ENCODE measurements around the gene VPS11. TPM values are rescaled to one million over a fixed set of nuclear protein-coding genes. Genes with fewer than 3 reads are reported as not detected.
A peak's percentile ranks its signal among the peaks of the same experiment; 100 is the strongest.
"Not testable (repeated sequence)": the region's sequence is repeated elsewhere in the genome, so short reads cannot be mapped to it uniquely, and the experiment has no call there.

The VPS11 gene
- total RNA-seq, 2 donors from 2014 or later: 41.1 to 49.1 TPM

DNA sequence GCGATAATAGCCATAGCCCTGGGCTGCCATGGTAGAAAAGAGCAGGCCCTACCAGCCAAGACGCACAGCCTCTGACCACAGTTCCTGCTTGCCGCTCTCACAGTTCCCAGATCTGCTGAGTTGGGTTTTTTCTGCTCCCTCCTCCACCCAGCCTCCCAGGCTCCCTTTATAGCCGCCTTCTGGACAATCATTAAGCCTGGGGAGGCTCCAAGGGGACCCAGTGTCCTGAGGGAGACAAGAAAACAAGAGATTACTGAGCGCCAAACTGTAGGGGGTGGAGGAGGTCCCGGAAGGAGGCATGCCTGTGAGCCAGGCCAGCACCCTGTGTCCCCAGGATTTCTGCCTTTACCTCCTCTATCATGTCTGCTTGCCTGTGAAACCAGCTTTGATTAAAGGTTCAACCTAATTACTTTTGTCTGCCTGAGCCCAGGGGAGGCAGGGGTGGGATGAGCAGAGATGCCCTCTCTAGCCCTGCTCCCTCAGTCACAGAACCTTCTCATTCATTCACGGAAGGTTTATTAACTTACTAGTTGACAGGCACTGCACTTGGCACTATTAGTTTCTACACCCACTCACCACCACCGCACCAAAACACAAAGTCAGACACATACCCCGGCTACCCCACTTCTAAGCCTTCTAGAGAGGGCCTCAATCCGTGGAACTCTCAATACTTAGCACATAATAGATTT is 38.1 kb upstream of the VPS11 start:
- H3K27me3 ChIP-seq (replicated peaks; ENCODE audit: insufficient read depth): no peaks in the 10 kb centered on the region
- intact Hi-C loops (cut with DNase I): no loop called here
- no peaks in the 10 kb centered on the region for H3K36me3 ChIP-seq
- H3K4me3 ChIP-seq: peak overlapping the region; percentile 68 to 75
- H3K27ac ChIP-seq: peak overlapping the region; percentile 91 to 93
- H3K9me3 ChIP-seq: no peaks in the 10 kb centered on the region
- TF ChIP-seq POLR2A (IDR thresholded peaks at IDR 0.05): no peak
- TF ChIP-seq POLR2AphosphoS5 (IDR thresholded peaks at IDR 0.05): peak; percentile 75
- TF ChIP-seq, protein P1, sequence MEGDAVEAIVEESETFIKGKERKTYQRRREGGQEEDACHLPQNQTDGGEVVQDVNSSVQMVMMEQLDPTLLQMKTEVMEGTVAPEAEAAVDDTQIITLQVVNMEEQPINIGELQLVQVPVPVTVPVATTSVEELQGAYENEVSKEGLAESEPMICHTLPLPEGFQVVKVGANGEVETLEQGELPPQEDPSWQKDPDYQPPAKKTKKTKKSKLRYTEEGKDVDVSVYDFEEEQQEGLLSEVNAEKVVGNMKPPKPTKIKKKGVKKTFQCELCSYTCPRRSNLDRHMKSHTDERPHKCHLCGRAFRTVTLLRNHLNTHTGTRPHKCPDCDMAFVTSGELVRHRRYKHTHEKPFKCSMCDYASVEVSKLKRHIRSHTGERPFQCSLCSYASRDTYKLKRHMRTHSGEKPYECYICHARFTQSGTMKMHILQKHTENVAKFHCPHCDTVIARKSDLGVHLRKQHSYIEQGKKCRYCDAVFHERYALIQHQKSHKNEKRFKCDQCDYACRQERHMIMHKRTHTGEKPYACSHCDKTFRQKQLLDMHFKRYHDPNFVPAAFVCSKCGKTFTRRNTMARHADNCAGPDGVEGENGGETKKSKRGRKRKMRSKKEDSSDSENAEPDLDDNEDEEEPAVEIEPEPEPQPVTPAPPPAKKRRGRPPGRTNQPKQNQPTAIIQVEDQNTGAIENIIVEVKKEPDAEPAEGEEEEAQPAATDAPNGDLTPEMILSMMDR (IDR thresholded peaks at IDR 0.05): peak in 1 of 4 experiments; percentile 4
- H3K4me1 ChIP-seq (replicated peaks): peaks cover 17% of the 10 kb centered on the region
- WGBS: 45% methylated on average over 10 of the region's 10 CpGs
- peak; percentile 48 for DNase-seq (ENCODE audit: low spot score)

DNA sequence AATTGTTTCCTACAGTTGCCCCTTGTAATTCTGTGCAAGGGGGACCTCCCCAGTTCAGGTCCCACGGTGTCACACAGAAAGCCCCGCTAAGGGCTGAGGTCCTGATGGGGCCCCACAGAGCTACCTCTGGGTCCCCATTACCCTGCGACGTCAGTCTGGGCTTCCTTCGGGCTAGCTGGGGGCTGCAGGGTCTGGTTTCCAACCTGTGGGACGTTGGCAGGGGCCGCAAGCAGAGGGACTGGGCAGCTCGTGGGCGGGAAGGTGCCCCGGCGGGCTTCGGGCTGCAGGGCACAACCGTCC is 37.6 kb upstream of the VPS11 start:
- no peak for DNase-seq (ENCODE audit: low spot score)
- Histone ChIP-seq H3K4me1 (replicated peaks) (peaks cover 17% of the 10 kb centered on the region), H3K9me3 (no peaks in the 10 kb centered on the region), H3K4me3 (peak overlapping the region; percentile 68 to 75), H3K36me3 (no peaks in the 10 kb centered on the region), H3K27ac (peak overlapping the region; percentile 91 to 93), H3K27me3 (replicated peaks; ENCODE audit: insufficient read depth) (no peaks in the 10 kb centered on the region)
- 3% methylated on average over 13 of the region's 13 CpGs for WGBS
- intact Hi-C loops (cut with DNase I): no loop called here
- no peak for TF ChIP-seq POLR2AphosphoS5 (IDR thresholded peaks at IDR 0.05)
- TF ChIP-seq, protein P1 (IDR thresholded peaks at IDR 0.05): no peak
- TF ChIP-seq POLR2A (IDR thresholded peaks at IDR 0.05): no peak

DNA sequence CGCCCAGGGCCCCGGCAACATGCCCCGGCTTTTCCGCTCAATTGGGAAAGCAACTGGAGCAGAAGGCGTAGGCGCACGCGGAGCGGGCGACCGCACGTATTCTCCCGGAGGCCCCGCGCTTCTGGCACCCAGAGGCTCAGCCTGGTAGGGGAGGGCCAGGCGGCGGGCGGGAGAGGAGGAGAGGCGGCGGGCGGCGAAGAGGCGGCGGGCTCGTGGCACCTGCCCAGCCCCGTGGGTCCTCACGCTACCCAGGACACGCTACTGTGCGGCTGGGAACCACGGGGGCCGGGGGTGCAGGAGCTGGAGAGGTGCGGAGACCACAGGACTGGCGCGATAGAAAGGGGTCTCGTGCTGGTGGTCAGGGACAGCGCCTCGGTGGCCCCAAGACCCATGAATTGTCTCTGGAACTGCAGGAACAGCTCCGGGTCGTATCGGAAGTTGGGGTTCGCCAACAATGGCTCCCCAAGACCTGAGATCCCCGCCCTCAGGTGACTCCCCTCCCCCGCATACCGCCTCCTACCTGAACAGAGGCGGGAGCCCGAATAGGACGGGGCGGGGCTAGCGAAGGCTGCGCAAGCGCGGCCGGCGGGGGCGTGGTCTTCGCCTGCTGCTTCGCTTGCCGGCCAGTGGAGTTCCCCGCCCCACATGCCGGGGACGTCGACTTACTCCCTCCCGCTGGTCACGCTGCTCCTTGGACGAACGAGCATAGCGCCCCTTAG is 37.1 kb upstream of the VPS11 start, which contains the start of gene SLC37A4:
TSS of gene SLC37A4 (minus strand) at position 549 of the 719 bp plus-strand sequence.
- H3K4me3 ChIP-seq: peak within 1 kb of the TSS; percentile 68 to 75
- H3K27me3 ChIP-seq (replicated peaks; ENCODE audit: insufficient read depth): no peaks in the 10 kb centered on the region
- intact Hi-C loops (cut with DNase I): no loop called here
- peaks cover 17% of the 10 kb centered on the region for H3K4me1 ChIP-seq (replicated peaks)
- peak; percentile 98 for DNase-seq (ENCODE audit: low spot score)
- no peaks in the 10 kb centered on the region for H3K36me3 ChIP-seq
- H3K27ac ChIP-seq: peak within 1 kb of the TSS; percentile 91 to 93
- H3K9me3 ChIP-seq: no peaks in the 10 kb centered on the region
- TF ChIP-seq POLR2A (IDR thresholded peaks at IDR 0.05): peak; percentile 77
- TF ChIP-seq POLR2AphosphoS5 (IDR thresholded peaks at IDR 0.05): peak; percentile 98
- TF ChIP-seq, protein P1 (IDR thresholded peaks at IDR 0.05): peak; percentile 39 to 97 (median 91)
- WGBS: under 1% methylated on average over 64 of the region's 67 CpGs

DNA sequence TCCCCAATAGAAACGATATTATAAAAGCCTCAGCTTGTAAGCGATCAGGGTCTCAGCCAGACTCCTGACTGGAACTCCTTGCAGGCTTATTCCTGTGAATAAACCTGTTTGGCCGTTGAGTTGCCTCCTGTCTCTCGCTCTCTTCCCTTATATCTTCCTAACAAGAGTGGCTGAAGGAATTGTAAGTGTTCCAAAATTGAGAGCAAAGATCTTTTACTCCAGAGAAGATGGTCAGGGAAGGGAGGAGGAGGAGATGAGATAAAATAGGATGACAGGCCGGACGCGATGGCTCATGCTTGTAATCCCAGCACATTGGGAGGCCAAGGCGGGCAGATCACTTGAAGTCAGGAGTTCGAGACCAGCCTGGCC is 35.7 kb upstream of the VPS11 start:
- no peak for DNase-seq (ENCODE audit: low spot score)
- intact Hi-C loops (cut with DNase I): no loop called here
- Histone ChIP-seq H3K36me3 (no peaks in the 10 kb centered on the region), H3K27ac (no peak overlapping the region), H3K4me1 (replicated peaks) (peaks cover 17% of the 10 kb centered on the region), H3K27me3 (replicated peaks; ENCODE audit: insufficient read depth) (no peaks in the 10 kb centered on the region), H3K4me3 (no peak overlapping the region), H3K9me3 (no peaks in the 10 kb centered on the region)
- 83% methylated on average over 9 of the region's 9 CpGs for WGBS
- no peak for TF ChIP-seq POLR2AphosphoS5 (IDR thresholded peaks at IDR 0.05)
- TF ChIP-seq POLR2A (IDR thresholded peaks at IDR 0.05): no peak
- TF ChIP-seq, protein P1 (IDR thresholded peaks at IDR 0.05): no peak

DNA sequence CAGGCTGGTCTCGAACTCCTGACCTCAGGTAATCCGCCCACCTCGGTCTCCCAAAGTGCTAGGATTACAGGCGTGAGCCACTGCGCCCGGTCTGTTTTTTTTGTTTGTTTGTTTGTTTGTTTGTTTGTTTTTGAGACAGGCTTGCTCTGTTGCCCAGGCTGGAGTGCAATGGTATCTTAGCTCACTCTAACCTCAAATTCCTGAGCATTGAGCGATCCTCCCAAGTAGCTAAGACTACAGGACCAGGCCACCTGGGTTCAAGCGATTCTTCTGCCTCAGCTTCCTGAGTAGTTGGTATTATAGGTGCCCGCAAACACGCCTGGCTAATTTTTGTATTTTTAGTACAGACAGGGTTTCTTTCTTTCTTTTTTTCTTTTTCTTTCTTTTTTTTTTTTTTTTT is 34.2 kb upstream of the VPS11 start:
- H3K27me3 ChIP-seq (replicated peaks; ENCODE audit: insufficient read depth); H3K27ac ChIP-seq; DNase-seq (ENCODE audit: low spot score); H3K9me3 ChIP-seq; H3K4me3 ChIP-seq; H3K36me3 ChIP-seq; intact Hi-C loops (cut with DNase I): not testable (repeated sequence)
- H3K4me1 ChIP-seq (replicated peaks): peaks cover 12% of the 10 kb centered on the region
- WGBS: 80% methylated on average over 10 of the region's 10 CpGs
